ENCODE data around the gene TMEM37. TPM values are rescaled to one million over a fixed set of nuclear protein-coding genes. Genes with fewer than 3 reads are reported as not detected.

Gene TMEM37
- polyA plus RNA-seq, 1 of the 3 experiments (the other 2 are of a cell fraction), result 0.25 TPM

GRCh38 chr2:119435081-119435952 is 3.7 kb downstream of the TMEM37 start:
- DNase-seq, result no peak
- POLR2A ChIA-PET, result no interaction called here
- no peaks in the 10 kb centered on the region for H3K9me2 ChIP-seq
- H3K9me3 ChIP-seq, result no peaks in the 10 kb centered on the region
- TF ChIP-seq POLR2AphosphoS5 (IDR thresholded peaks at IDR 0.05; ENCODE audit: low read depth, low read length) (no peak), NRF1 (IDR thresholded peaks at IDR 0.05; ENCODE audit: low read depth, low read length) (no peak), RFX5 (IDR thresholded peaks at IDR 0.05; ENCODE audit: low read length) (no peak), ZBTB33 (IDR thresholded peaks at IDR 0.05; ENCODE audit: borderline replicate concordance, low read depth) (no peak), EP300 (IDR thresholded peaks at IDR 0.05; ENCODE audit: borderline replicate concordance in 1 of 2, low read depth in 1 of 2, low read length in 1 of 2) (no peak), USF2 (IDR thresholded peaks at IDR 0.05; ENCODE audit: borderline replicate concordance, low read depth, low read length) (no peak), YY1 (IDR thresholded peaks at IDR 0.05; ENCODE audit: low read depth) (no peak), REST (IDR thresholded peaks at IDR 0.05; ENCODE audit: low read depth, low read length) (no peak), IRF3 (IDR thresholded peaks at IDR 0.05; ENCODE audit: low read depth, low read length) (no peak), TAF1 (IDR thresholded peaks at IDR 0.05; ENCODE audit: borderline replicate concordance, low read depth, low read length) (no peak), RCOR1 (IDR thresholded peaks at IDR 0.05; ENCODE audit: low read length) (no peak), SIN3A (IDR thresholded peaks at IDR 0.05; ENCODE audit: borderline replicate concordance, low read depth, low read length) (no peak), EZH2phosphoT487 (IDR thresholded peaks at IDR 0.05; ENCODE audit: borderline replicate concordance, low read depth) (no peak), GATA2 (CRISPR knock-in tag; IDR thresholded peaks at IDR 0.05) (no peak), TCF12 (IDR thresholded peaks at IDR 0.05) (no peak), USF1 (IDR thresholded peaks at IDR 0.05; ENCODE audit: borderline replicate concordance, low read depth) (no peak), MXI1 (IDR thresholded peaks at IDR 0.05; ENCODE audit: low read depth, low read length) (no peak), FOXJ3 (CRISPR knock-in tag; IDR thresholded peaks at IDR 0.05) (no peak), FOSL2 (IDR thresholded peaks at IDR 0.05; ENCODE audit: borderline replicate concordance, low read depth) (no peak)
- H4K20me1 ChIP-seq (ENCODE audit: insufficient read depth), result no peaks in the 10 kb centered on the region
- no peak overlapping the region for H3K4me2 ChIP-seq
- no peak overlapping the region for H3K4me3 ChIP-seq (ENCODE audit: low read depth in 2 of 2, low read length in 1 of 2)
- WGBS (ENCODE audit: low lambda C conversion rate), result 59% methylated on average over 6 of the region's 6 CpGs
- peaks cover 22% of the 10 kb centered on the region; the same call in 1 of the 2 replicates for H3K27me3 ChIP-seq (ENCODE audit: insufficient read depth)
- H3K79me2 ChIP-seq (ENCODE audit: insufficient read depth), result no peaks in the 10 kb centered on the region
- CTCF ChIA-PET, result interaction anchor here (0.9 to 2.9 kb wide), 3 partner anchors 11 to 207 kb away, joined by 3 to 18 read pairs (median 3); no protein-coding TSS in a partner anchor
- no peaks in the 10 kb centered on the region for H3F3A ChIP-seq (replicated peaks; ENCODE audit: insufficient read depth)
- no peak overlapping the region for H3K9ac ChIP-seq
- H3K4me1 ChIP-seq (ENCODE audit: control insufficient read depth in 1 of 2, insufficient read depth in 2 of 2, low read depth in 1 of 2, low read length in 1 of 2), result peaks cover 0 to 9% of the 10 kb centered on the region in 2 experiments; a peak in 2 of 4 replicates
- no peak overlapping the region for H2AFZ ChIP-seq (ENCODE audit: low read depth)
- H3K36me3 ChIP-seq (replicated peaks in 1 of 2; ENCODE audit: control insufficient read depth in 1 of 2, insufficient read depth in 2 of 2, low read length in 1 of 2), result no peaks in the 10 kb centered on the region
- H3K27ac ChIP-seq (ENCODE audit: low read depth in 2 of 2, low read length in 1 of 2), result no peak overlapping the region

All from SK-N-SH (cell line).